ENCODE measurements around the gene ANXA2R.
A peak's percentile ranks its signal among the peaks of the same experiment; 100 is the strongest.

- TF ChIP-seq MYNN (tag by site-specific recombination; IDR thresholded peaks at IDR 0.05; ENCODE audit: borderline replicate concordance): no peak
- TF ChIP-seq CTCF (tag by site-specific recombination; IDR thresholded peaks at IDR 0.05): no peak
- no peak for TF ChIP-seq ZNF169 (tag by site-specific recombination; IDR thresholded peaks at IDR 0.05)
- no peak for TF ChIP-seq TSHZ1 (tag by site-specific recombination; IDR thresholded peaks at IDR 0.05; ENCODE audit: borderline replicate concordance)
- TF ChIP-seq ZNF274 (IDR thresholded peaks at IDR 0.05; ENCODE audit: low read length): no peak
- no peak for TF ChIP-seq ZNF274 (tag by site-specific recombination; IDR thresholded peaks at IDR 0.05; ENCODE audit: borderline replicate concordance)
- no peak for TF ChIP-seq ZNF121 (tag by site-specific recombination; IDR thresholded peaks at IDR 0.05)
- peak; percentile 31; the same call in 1 of the 2 replicates for TF ChIP-seq ZBTB8A (tag by site-specific recombination; IDR thresholded peaks at IDR 0.05)
- no peak for TF ChIP-seq PBX3 (CRISPR knock-in tag; IDR thresholded peaks at IDR 0.05)
- TF ChIP-seq ZNF843 (tag by site-specific recombination; IDR thresholded peaks at IDR 0.05): no peak; the same call in 1 of the 2 replicates
Observed at GRCh38 chr5:43020399-43020746, 19.7 kb downstream of the ANXA2R start.

Data from HEK293 (cell line).